ENCODE data around the gene ZDHHC14.
"Not testable (repeated sequence)": the region's sequence is repeated elsewhere in the genome, so short reads cannot be mapped to it uniquely, and the experiment has no call there.

Gene ZDHHC14

GRCh38 chr6:157464653-157465535 lies 83.9 kb downstream of the ZDHHC14 start:
- no peak for DNase-seq (ENCODE audit: low read depth in 1 of 2, low spot score in 1 of 2)

- no peak for DNase-seq (ENCODE audit: low read depth in 1 of 2, low spot score in 1 of 2)
Observed at GRCh38 chr6:157466342-157466648, 85.3 kb downstream of the ZDHHC14 start.

GRCh38 chr6:157467339-157467738 lies 86.3 kb downstream of the ZDHHC14 start:
- not testable (repeated sequence) for DNase-seq (ENCODE audit: low read depth in 1 of 2, low spot score in 1 of 2)

- DNase-seq (ENCODE audit: low read depth in 1 of 2, low spot score in 1 of 2), result no peak
Observed at GRCh38 chr6:157468054-157468453, 87.1 kb downstream of the ZDHHC14 start.

GRCh38 chr6:157468574-157468973 lies 87.6 kb downstream of the ZDHHC14 start:
- no peak for DNase-seq (ENCODE audit: low read depth in 1 of 2, low spot score in 1 of 2)

- DNase-seq (ENCODE audit: low read depth in 1 of 2, low spot score in 1 of 2), result no peak
Observed at GRCh38 chr6:157469378-157469777, 88.4 kb downstream of the ZDHHC14 start.

- no peak for DNase-seq (ENCODE audit: low read depth in 1 of 2, low spot score in 1 of 2)
Observed at GRCh38 chr6:157471077-157471686, 90.2 kb downstream of the ZDHHC14 start.

- DNase-seq (ENCODE audit: low read depth in 1 of 2, low spot score in 1 of 2), result no peak
Observed at GRCh38 chr6:157471895-157472686, 91.1 kb downstream of the ZDHHC14 start.

- no peak for DNase-seq (ENCODE audit: low read depth in 1 of 2, low spot score in 1 of 2)
Observed at GRCh38 chr6:157476797-157477196, 95.8 kb downstream of the ZDHHC14 start.

GRCh38 chr6:157478926-157479325 lies 97.9 kb downstream of the ZDHHC14 start:
- no peak for DNase-seq (ENCODE audit: low read depth in 1 of 2, low spot score in 1 of 2)

GRCh38 chr6:157479464-157480303 lies 98.7 kb downstream of the ZDHHC14 start:
- DNase-seq (ENCODE audit: low read depth in 1 of 2, low spot score in 1 of 2), result no peak

- DNase-seq (ENCODE audit: low read depth in 1 of 2, low spot score in 1 of 2), result no peak
Observed at GRCh38 chr6:157481189-157481864, 100.3 kb downstream of the ZDHHC14 start.

- no peak for DNase-seq (ENCODE audit: low read depth in 1 of 2, low spot score in 1 of 2)
Observed at GRCh38 chr6:157481865-157482249, 100.9 kb downstream of the ZDHHC14 start.

GRCh38 chr6:157483770-157484169 lies 102.8 kb downstream of the ZDHHC14 start:
- no peak for DNase-seq (ENCODE audit: low read depth in 1 of 2, low spot score in 1 of 2)

GRCh38 chr6:157484181-157484580 lies 103.2 kb downstream of the ZDHHC14 start:
- no peak for DNase-seq (ENCODE audit: low read depth in 1 of 2, low spot score in 1 of 2)

GRCh38 chr6:157486572-157486971 lies 105.6 kb downstream of the ZDHHC14 start:
- no peak for DNase-seq (ENCODE audit: low read depth in 1 of 2, low spot score in 1 of 2)

GRCh38 chr6:157487110-157487773 lies 106.3 kb downstream of the ZDHHC14 start:
- DNase-seq (ENCODE audit: low read depth in 1 of 2, low spot score in 1 of 2), result no peak

GRCh38 chr6:157488058-157488457 lies 107.1 kb downstream of the ZDHHC14 start:
- DNase-seq (ENCODE audit: low read depth in 1 of 2, low spot score in 1 of 2), result no peak

- DNase-seq (ENCODE audit: low read depth in 1 of 2, low spot score in 1 of 2), result no peak
Observed at GRCh38 chr6:157488716-157489118, 107.7 kb downstream of the ZDHHC14 start.

Data from activated T-helper 1 cell treated with anti-CD3 and anti-CD28 coated beads, Interleukin-2, amount 50 U/mL, for 16 hours (primary cell).